Activated gamma-delta T cell (primary cell): ENCODE data around the gene ZNF304.

Source experiments
- DNase-seq: peaks from one replicate; lab custom pipeline; 2025; lab: John Stamatoyannopoulos, UW
- total RNA-seq, 2 donors: gene quantifications; one replicate each; lab custom pipeline; 2026; lab: John Stamatoyannopoulos, UW

The ZNF304 gene
- 44.0 to 44.4 reads per million in 2 donors for total RNA-seq

- DNase-seq = peak; percentile 35
Observed at GRCh38 chr19:57350877-57351805, at the start of gene ZNF304. Gene ZNF304, plus strand, starts transcription at chr19:57351271. Its CDS starts 394 bp downstream, at chr19:57351665.

- DNase-seq = no peak
Observed at GRCh38 chr19:57302020-57302465, 49.0 kb upstream of the ZNF304 start.

GRCh38 chr19:57302727-57303401, 48.2 kb upstream of the ZNF304 start:
- DNase-seq = no peak

- DNase-seq = no peak
Observed at GRCh38 chr19:57305056-57305455, 46.0 kb upstream of the ZNF304 start.

GRCh38 chr19:57308514-57308913, 42.6 kb upstream of the ZNF304 start:
- DNase-seq = no peak

- DNase-seq = no peak
Observed at GRCh38 chr19:57310792-57311191, 40.3 kb upstream of the ZNF304 start.

GRCh38 chr19:57314146-57314545, 36.9 kb upstream of the ZNF304 start:
- DNase-seq = no peak

GRCh38 chr19:57317503-57317902, 33.6 kb upstream of the ZNF304 start:
- DNase-seq = no peak

GRCh38 chr19:57319869-57320179, 31.2 kb upstream of the ZNF304 start:
- no peak for DNase-seq

- peak; percentile 78 for DNase-seq
Observed at GRCh38 chr19:57320180-57321084, 30.6 kb upstream of the ZNF304 start, which contains the start of gene ZNF543. Gene ZNF543, plus strand, starts transcription at chr19:57320472. Its CDS starts 382 bp downstream, at chr19:57320854.

GRCh38 chr19:57321116-57321515, 30.0 kb upstream of the ZNF304 start:
- no peak for DNase-seq

- DNase-seq = no peak
Observed at GRCh38 chr19:57321751-57322150, 29.3 kb upstream of the ZNF304 start.

- no peak for DNase-seq
Observed at GRCh38 chr19:57324992-57325391, 26.1 kb upstream of the ZNF304 start.

- no peak for DNase-seq
Observed at GRCh38 chr19:57327993-57328392, 23.1 kb upstream of the ZNF304 start.

- no peak for DNase-seq
Observed at GRCh38 chr19:57334191-57334590, 16.9 kb upstream of the ZNF304 start.

GRCh38 chr19:57338877-57339276, 12.2 kb upstream of the ZNF304 start:
- no peak for DNase-seq

GRCh38 chr19:57342582-57342981, 8.5 kb upstream of the ZNF304 start:
- no peak for DNase-seq

- DNase-seq = no peak
Observed at GRCh38 chr19:57348136-57348535, 2.9 kb upstream of the ZNF304 start.

GRCh38 chr19:57351867-57352266, 796 bp downstream of the ZNF304 start:
- DNase-seq = no peak

- no peak for DNase-seq
Observed at GRCh38 chr19:57355916-57356315, 4.8 kb downstream of the ZNF304 start.

GRCh38 chr19:57357406-57357805, 6.3 kb downstream of the ZNF304 start:
- DNase-seq = no peak

GRCh38 chr19:57359300-57359699, 8.2 kb downstream of the ZNF304 start:
- no peak for DNase-seq
